ENCODE measurements around the gene ANKRD45. TPM values are rescaled to one million over a fixed set of nuclear protein-coding genes. Genes with fewer than 3 reads are reported as not detected.
"Not testable (repeated sequence)": the region's sequence is repeated elsewhere in the genome, so short reads cannot be mapped to it uniquely, and the experiment has no call there.

The ANKRD45 gene
- total RNA-seq, 4 donors from 2014 or later = 0.33 TPM; not detected in 3

DNA sequence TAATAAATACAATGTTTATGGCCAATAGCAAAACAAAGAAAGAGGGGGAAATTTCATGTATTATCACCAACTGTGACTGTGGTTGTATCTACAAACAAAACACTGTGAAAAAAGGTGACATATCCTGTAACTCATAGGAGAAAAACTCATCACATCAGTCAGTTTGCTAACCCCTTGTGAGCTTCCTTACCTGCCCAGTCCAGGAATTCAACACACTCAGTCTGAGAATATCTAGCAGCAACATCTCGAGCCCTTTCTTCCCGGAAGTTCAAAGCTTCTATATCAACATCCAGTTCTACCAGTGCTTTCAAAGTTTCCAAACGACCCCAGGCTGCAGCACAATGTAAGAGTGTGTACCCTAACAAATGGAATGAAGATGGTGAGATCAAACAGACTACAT is 23.0 kb downstream of the ANKRD45 start:
- Histone ChIP-seq H3K4me3 (no peak overlapping the region), H3K27me3 (no peaks in the 10 kb centered on the region), H3K27ac (replicated peaks in 1 of 4) (no peak overlapping the region), H3K9me3 (peaks cover 0 to 4% (median 0%) of the 10 kb centered on the region in 4 donors), H3K4me1 (no peaks in the 10 kb centered on the region), H3K36me3 (no peaks in the 10 kb centered on the region)
- TF ChIP-seq EP300 (IDR thresholded peaks at IDR 0.05) (no peak), POLR2A (IDR thresholded peaks at IDR 0.05; ENCODE audit: low read depth) (no peak), POLR2AphosphoS5 (IDR thresholded peaks at IDR 0.05) (no peak)
- TF ChIP-seq, protein P1, sequence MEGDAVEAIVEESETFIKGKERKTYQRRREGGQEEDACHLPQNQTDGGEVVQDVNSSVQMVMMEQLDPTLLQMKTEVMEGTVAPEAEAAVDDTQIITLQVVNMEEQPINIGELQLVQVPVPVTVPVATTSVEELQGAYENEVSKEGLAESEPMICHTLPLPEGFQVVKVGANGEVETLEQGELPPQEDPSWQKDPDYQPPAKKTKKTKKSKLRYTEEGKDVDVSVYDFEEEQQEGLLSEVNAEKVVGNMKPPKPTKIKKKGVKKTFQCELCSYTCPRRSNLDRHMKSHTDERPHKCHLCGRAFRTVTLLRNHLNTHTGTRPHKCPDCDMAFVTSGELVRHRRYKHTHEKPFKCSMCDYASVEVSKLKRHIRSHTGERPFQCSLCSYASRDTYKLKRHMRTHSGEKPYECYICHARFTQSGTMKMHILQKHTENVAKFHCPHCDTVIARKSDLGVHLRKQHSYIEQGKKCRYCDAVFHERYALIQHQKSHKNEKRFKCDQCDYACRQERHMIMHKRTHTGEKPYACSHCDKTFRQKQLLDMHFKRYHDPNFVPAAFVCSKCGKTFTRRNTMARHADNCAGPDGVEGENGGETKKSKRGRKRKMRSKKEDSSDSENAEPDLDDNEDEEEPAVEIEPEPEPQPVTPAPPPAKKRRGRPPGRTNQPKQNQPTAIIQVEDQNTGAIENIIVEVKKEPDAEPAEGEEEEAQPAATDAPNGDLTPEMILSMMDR (IDR thresholded peaks at IDR 0.05) = no peak
- DNase-seq (ENCODE audit: extremely low spot score) = no peak
- WGBS = 71% methylated on average over 3 of the region's 3 CpGs
- intact Hi-C loops (cut with DNase I) = no loop called here

- not testable (repeated sequence) for DNase-seq (ENCODE audit: extremely low spot score)
Observed at GRCh38 chr1:173642450-173643139, 27.1 kb downstream of the ANKRD45 start.

GRCh38 chr1:173639102-173639501 is 30.5 kb downstream of the ANKRD45 start:
- H3K4me1 ChIP-seq = no peaks in the 10 kb centered on the region
- intact Hi-C loops (cut with DNase I) = no loop called here
- no peak overlapping the region for H3K27ac ChIP-seq (replicated peaks in 1 of 4)
- peaks cover 0 to 11% (median 0%) of the 10 kb centered on the region in 4 donors for H3K9me3 ChIP-seq
- H3K4me3 ChIP-seq = no peak overlapping the region
- WGBS = 62% methylated on average over 2 of the region's 2 CpGs
- H3K27me3 ChIP-seq = no peaks in the 10 kb centered on the region
- TF ChIP-seq, protein P1 (IDR thresholded peaks at IDR 0.05) = no peak
- TF ChIP-seq EP300 (IDR thresholded peaks at IDR 0.05) = no peak
- TF ChIP-seq POLR2AphosphoS5 (IDR thresholded peaks at IDR 0.05) = no peak
- TF ChIP-seq POLR2A (IDR thresholded peaks at IDR 0.05; ENCODE audit: low read depth) = no peak
- H3K36me3 ChIP-seq = no peaks in the 10 kb centered on the region
- no peak for DNase-seq (ENCODE audit: extremely low spot score)

More at GRCh38 chr1:173642450-173643139, 27.1 kb downstream of the ANKRD45 start:
- H3K36me3 ChIP-seq; H3K9me3 ChIP-seq; H3K4me3 ChIP-seq; H3K27ac ChIP-seq (replicated peaks in 1 of 4); intact Hi-C loops (cut with DNase I); H3K27me3 ChIP-seq; H3K4me1 ChIP-seq: not testable (repeated sequence)
- WGBS = 82% methylated on average over 4 of the region's 4 CpGs

DNA sequence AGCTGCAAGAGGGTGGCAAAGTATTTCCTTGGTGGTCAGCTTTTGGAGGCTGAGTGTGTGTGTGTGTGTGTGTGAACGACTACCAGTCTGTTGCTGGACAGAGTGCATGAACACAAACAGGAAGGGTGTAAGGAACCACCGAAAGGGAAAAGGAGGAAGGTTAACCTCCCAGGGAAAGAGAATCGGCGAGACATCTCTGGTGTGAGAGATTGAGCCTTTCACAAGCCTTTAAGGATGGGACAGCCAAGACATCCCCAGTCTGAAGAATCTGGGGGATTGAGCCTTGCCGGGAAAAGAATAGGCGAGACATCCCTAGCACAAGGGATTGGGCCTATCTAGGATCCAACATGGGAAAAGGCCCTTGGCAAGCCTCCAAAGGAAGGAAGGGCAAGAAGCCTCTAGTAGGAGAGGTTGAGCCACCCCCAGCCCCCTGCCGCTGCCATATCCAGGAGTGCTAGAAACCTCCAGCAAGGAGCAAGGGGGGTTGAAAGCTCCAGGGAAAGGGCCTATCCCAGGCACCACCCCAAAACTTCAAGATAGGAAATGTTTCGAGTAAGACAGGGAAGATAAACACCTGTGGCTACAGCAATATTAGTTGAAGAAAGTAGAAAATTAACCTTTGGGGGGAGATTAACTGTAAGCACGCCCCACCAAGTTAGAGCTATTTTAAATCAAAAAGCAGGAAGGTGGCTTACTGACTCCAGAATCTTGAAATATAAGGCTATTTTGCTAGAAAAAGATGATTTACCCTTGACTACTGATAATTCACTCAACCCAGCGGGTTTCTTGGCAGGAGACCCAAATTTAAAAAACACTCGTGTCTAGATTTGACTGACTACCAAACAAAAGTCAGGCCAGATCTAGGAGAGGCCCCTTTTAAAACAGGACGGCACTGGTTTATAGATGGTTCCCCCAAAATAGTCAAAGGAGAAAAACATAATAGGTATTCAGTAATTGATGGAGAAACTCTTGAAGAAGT is 31.3 kb downstream of the ANKRD45 start:
- no peak for DNase-seq (ENCODE audit: extremely low spot score)
- TF ChIP-seq EP300 (IDR thresholded peaks at IDR 0.05) = no peak
- TF ChIP-seq POLR2A (IDR thresholded peaks at IDR 0.05; ENCODE audit: low read depth) = no peak
- TF ChIP-seq, protein P1 (IDR thresholded peaks at IDR 0.05) = no peak
- TF ChIP-seq POLR2AphosphoS5 (IDR thresholded peaks at IDR 0.05) = no peak
- H3K36me3 ChIP-seq = no peaks in the 10 kb centered on the region
- intact Hi-C loops (cut with DNase I) = no loop called here
- H3K4me3 ChIP-seq = no peak overlapping the region
- no peaks in the 10 kb centered on the region for H3K4me1 ChIP-seq
- 85% methylated on average over 12 of the region's 12 CpGs for WGBS
- H3K9me3 ChIP-seq = peaks cover 0 to 11% (median 0%) of the 10 kb centered on the region in 4 donors
- H3K27me3 ChIP-seq = no peaks in the 10 kb centered on the region
- no peak overlapping the region for H3K27ac ChIP-seq (replicated peaks in 1 of 4)

GRCh38 chr1:173637236-173638042 is 32.2 kb downstream of the ANKRD45 start:
- DNase-seq (ENCODE audit: extremely low spot score); H3K27ac ChIP-seq (replicated peaks in 1 of 4); H3K36me3 ChIP-seq; H3K4me3 ChIP-seq; H3K4me1 ChIP-seq; intact Hi-C loops (cut with DNase I); H3K27me3 ChIP-seq: not testable (repeated sequence)
- peaks cover 0 to 11% (median 0%) of the 10 kb centered on the region in 4 donors for H3K9me3 ChIP-seq
- WGBS = 96% methylated on average over 5 of the region's 6 CpGs
